GM18520 (cell line): ENCODE data around the gene PDIA5.

Experiments
- ATAC-seq: cut with Tn5 transposase; IDR thresholded peaks from one replicate; pipeline ENCODE4 v1.9.1; 2021; ENCODE audit not compliant: unreplicated experiment

Gene PDIA5

GRCh38 chr3:123039178-123039577, 27.6 kb upstream of the PDIA5 start:
- ATAC-seq, result no peak

DNA sequence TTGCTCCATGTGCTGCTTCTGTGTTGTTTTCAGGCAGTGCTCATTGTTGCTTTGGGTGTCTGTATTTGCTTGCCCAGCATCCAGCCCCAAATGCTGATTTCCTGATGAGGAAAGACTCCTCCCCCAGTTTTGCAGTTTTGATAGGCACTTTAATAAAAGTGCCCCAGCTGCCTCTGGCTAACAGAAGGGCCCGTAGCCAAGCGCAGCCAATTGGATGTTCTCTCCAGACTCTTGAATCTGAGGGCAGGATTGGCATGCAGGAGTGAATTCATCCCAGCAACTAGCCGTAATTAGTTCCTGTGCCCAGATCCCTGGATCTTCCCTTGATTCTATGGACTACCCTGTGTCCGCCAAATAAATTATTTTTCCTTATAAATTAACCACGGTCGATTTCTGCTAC, 24.4 kb upstream of the PDIA5 start:
- no peak for ATAC-seq

DNA sequence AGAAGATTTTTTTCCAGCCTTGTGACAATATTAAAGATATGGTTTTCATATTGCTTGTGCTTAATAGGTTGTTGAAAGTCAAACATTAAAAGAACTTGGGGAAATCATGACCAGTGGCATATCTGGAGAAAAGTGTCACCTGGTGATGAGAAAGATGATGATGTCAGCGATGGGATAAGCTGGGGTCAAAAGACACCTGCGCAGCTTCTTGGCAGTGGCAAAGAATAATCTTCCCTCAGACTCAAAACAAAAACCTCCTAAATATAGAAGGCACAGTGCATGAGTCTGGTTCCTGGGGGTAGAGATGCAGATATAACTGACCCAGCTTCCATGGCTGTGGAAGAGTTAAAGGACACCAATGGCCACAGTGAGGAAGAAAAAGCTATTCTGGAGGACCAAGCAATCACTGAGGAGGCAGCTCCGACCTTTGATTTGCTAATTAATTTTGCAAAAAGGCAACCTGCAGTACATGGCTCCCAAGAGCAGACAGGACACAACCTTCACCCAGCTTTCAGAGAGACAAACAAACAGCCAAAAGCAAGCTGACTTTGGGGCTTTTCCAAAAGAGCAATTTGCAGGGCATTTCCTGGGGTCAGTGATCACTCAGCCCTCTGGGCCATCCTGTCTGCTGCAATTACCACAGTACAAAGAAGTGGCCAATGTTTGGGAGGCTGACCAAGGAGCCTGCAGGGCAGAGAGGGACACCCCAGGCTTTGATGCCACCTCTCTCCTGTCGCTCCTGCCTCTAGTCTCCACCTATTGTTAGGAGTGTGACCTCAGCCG, 21.7 kb upstream of the PDIA5 start:
- ATAC-seq, result no peak

- ATAC-seq, result no peak
Measured at GRCh38 chr3:123046262-123047061, 20.4 kb upstream of the PDIA5 start.

DNA sequence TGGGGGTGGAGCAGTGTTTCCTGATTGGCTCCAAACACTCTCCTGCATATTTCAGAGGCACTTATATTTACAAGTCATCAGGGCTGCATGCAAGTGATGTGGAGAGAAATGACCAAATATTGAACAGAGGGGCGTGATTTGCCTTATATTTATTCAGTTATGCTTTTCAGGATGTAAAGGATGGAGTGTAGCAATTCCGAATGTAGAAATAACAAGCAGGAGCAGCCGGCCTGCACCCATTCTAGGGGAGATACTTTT, 19.8 kb upstream of the PDIA5 start:
- no peak for ATAC-seq

- no peak for ATAC-seq
Measured at GRCh38 chr3:123048480-123049237, 18.2 kb upstream of the PDIA5 start.

DNA sequence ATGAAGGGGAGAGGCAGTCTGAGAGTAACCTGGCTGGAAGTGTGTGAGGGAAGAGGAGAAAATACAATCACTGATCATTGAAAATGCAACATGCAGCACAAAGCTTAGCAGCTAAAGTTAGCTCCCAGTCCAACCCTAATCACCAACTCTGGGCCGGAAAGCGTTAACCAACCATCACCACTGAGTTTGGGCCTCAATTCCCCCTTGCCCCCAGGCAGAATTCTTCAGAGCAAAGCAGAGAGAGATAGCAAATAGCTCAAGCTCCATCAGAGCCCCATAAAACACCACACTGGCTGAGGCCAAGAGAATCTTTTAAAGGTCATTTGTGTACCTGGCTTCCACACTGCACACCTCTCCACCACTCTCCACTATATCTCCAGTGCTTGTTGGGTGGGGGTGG, 16.2 kb upstream of the PDIA5 start:
- ATAC-seq, result no peak

- no peak for ATAC-seq
Measured at GRCh38 chr3:123053107-123053506, 13.7 kb upstream of the PDIA5 start.

- no peak for ATAC-seq
Measured at GRCh38 chr3:123054109-123054778, 12.6 kb upstream of the PDIA5 start.

DNA sequence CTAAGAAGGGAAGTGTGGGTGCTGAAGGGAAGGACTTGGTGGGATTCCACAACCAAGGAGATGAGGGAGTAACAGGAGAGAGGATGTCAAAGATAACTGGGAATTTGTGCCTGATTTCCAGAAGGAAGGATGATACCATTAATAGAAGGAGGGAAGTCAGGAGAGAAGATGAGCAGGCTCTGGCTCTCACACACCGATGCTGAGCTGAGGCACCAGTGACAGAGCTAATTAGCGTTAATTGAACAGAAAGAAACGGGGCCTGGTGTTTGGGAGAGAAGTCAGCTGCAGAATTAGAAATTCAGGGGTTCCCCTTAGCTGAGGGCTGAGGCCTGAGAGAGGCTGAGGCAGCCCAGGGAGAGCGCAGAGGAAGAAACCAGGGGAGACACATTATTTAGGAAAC, 11.9 kb upstream of the PDIA5 start:
- ATAC-seq, result no peak

- ATAC-seq, result no peak
Measured at GRCh38 chr3:123055352-123055751, 11.5 kb upstream of the PDIA5 start.

DNA sequence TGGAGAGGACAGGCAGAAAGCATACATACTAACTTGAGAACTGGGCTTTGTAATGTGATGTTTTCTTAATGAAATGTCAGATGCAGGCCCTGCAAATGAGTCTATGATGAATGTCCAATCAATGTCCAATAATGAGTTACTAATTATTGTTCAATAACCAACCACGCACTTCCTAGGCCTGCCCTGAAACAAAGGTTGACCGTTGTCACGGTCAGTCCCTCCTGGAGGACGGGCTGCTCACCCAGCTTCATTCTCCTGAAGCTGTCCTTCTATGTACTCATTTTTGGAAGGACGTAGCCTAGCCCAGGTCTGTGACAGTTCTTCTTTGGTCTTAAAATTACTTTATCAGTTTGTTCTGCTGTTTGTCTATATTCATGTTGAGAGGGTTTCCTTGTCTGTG, 8.3 kb upstream of the PDIA5 start:
- ATAC-seq, result no peak

DNA sequence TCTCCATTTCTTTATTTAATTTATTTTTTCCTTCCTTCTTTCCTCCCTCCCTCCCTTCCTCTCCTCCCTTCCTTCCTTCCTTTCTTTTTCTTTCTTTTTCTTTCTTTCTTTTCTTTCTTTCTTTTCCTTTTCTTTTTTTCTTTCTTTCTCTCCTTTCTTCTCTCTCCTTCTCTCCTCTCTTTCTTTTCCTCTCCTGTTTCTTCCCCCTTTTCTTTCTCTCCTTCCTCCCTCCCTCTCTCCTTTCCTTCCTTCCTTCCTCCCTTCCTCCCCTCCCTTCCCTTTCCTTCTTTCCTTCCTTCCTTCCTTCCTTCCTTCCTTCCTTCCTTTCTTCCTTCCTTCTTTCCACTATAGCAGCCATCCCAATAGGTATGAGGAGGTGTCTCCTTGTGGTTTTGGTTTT, 6.8 kb upstream of the PDIA5 start:
- ATAC-seq, result no peak

GRCh38 chr3:123061856-123062255, 5.0 kb upstream of the PDIA5 start:
- no peak for ATAC-seq

GRCh38 chr3:123063034-123063433, 3.8 kb upstream of the PDIA5 start:
- no peak for ATAC-seq

DNA sequence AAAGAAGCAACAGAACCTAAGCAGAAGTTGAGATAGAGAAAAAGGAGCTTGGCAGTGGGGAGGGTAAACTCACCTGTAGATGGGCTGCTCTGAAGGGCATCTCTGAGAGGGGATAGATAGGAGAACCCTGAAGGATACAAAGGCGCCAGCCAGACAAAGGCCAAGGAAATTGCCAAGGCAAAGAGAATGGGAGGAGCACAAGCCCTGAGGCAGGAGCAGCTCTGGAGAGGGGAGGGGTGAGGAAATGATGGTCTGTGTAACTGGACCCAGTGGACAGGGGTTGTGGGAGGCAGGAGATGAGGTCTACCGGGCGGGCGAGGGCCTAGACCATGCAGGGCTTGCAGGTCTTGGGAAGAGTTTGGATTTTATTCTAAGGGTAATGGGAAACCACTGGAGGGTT, 2.3 kb upstream of the PDIA5 start:
- ATAC-seq, result no peak

DNA sequence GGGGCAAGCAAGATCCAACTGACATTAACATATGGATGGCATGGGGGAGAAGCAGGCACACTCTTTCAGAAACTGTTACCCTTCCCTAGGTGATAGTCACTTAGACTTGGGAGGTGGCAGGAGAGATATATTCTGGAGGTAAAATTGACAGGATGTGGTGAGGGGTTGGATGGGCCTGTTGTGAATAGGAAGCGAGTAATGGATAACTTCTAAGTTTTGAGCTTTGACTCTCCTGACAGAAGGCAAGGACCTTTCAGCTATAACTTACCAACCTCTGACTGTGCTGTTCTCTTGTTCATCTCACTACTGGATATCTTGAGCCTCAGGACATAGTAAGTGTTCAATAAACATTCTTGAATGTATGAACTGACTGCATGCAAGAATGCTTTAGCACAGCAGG, 1.9 kb upstream of the PDIA5 start:
- ATAC-seq, result no peak

DNA sequence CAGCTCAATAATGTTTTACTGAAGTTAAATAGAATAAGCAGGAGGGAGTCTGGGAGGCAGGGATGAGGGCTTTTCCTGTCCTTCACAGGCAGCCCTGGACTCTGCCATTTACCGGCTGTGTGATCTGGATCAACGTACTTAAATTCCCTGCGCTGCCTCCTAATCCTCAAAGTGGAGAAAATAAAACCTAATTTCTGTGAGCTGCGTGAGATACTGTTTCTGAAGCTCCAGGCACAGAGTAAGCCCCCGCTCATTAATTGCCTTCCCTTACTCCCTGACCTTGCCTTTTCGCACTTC, 278 bp upstream of the PDIA5 start:
- no peak for ATAC-seq

- peak; percentile 13 for ATAC-seq
Measured at GRCh38 chr3:123067689-123068600, 1.1 kb downstream of the PDIA5 start.

GRCh38 chr3:123068601-123069381, 2.0 kb downstream of the PDIA5 start:
- no peak for ATAC-seq
